ENCODE data around the gene SFXN1. TPM values are rescaled to one million over a fixed set of nuclear protein-coding genes. Genes with fewer than 3 reads are reported as not detected.
"Not testable (repeated sequence)": the region's sequence is repeated elsewhere in the genome, so short reads cannot be mapped to it uniquely, and the experiment has no call there.

SFXN1 gene
- total RNA-seq, 1 donor from 2014 or later = 84.3 TPM

DNA sequence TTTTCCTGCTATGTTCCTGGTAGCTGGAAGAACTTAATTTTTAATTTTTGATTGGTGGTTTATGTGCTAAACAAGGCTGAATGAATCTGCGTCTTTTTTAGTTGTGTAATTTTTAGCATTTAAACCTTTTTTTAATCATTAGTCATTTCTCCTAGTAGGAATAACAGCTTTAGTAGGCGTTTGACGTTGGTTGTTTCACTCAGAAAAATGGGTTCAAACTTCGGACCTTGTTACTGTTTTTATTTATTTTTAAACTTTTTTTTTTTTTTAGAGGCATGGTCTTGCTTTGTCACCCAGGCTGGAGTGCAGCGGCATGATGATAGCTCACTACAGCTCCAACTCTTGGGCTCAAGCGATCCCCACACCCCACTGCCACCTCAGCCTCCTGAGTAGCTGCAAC lies 12.9 kb downstream of the SFXN1 start:
- TF ChIP-seq, protein P1, sequence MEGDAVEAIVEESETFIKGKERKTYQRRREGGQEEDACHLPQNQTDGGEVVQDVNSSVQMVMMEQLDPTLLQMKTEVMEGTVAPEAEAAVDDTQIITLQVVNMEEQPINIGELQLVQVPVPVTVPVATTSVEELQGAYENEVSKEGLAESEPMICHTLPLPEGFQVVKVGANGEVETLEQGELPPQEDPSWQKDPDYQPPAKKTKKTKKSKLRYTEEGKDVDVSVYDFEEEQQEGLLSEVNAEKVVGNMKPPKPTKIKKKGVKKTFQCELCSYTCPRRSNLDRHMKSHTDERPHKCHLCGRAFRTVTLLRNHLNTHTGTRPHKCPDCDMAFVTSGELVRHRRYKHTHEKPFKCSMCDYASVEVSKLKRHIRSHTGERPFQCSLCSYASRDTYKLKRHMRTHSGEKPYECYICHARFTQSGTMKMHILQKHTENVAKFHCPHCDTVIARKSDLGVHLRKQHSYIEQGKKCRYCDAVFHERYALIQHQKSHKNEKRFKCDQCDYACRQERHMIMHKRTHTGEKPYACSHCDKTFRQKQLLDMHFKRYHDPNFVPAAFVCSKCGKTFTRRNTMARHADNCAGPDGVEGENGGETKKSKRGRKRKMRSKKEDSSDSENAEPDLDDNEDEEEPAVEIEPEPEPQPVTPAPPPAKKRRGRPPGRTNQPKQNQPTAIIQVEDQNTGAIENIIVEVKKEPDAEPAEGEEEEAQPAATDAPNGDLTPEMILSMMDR (conservative IDR thresholded peaks at IDR 0.05) = no peak
- Mint-ChIP-seq H3K27me3 (no peaks in the 10 kb centered on the region), H3K4me3 (no peak overlapping the region), H3K4me1 (ENCODE audit: unreplicated experiment) (peaks cover 8% of the 10 kb centered on the region), H3K9me3 (peaks cover 10% of the 10 kb centered on the region), H3K36me3 (peaks cover 67% of the 10 kb centered on the region), H3K27ac (no peak overlapping the region)
- DNase-seq (ENCODE audit: extremely low spot score, unreplicated experiment) = no peak

DNA sequence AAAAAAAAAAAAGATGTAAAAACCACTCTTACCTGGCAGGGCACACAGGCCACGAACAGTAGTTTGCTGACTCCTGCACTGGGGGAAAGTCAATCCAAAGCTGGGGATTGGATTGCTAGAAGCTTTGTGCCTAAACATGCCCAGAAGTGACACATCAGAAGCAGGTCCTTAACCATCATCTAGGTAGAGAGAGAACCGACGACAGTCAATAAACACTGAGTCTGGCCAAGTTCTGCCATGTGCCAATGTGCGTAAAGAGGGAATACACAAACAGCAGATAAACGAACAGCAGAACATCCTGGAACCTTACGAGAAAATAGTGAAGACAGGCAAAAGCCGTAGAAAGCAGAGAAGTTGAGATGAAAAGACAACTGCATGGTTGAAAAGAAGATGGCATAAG lies 14.9 kb downstream of the SFXN1 start:
- Mint-ChIP-seq H3K4me1 (ENCODE audit: unreplicated experiment) (peaks cover 4% of the 10 kb centered on the region), H3K9me3 (peaks cover 4% of the 10 kb centered on the region), H3K36me3 (peaks cover 57% of the 10 kb centered on the region), H3K27me3 (no peaks in the 10 kb centered on the region), H3K4me3 (no peak overlapping the region), H3K27ac (no peak overlapping the region)
- DNase-seq (ENCODE audit: extremely low spot score, unreplicated experiment) = no peak
- TF ChIP-seq, protein P1 (conservative IDR thresholded peaks at IDR 0.05) = no peak

DNA sequence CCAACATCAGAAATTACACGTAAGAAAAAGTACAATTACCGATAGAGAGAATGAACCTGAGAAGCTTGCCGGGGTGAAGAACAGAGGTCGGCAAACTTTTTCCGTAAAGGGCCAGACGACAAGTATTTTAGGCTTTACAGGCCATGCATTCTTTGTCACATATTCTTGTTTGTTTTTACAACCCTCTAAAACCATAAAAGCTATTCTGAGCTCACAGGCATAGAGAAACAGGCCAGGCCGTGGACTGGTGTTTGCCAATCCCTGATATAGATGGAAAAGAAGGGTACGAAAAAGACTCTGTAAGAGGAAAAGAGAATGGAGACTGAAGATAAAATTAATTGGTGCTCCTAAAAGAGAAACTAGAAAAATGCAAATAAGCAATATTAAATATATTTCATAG lies 15.4 kb downstream of the SFXN1 start:
- H3K4me1 Mint-ChIP-seq (ENCODE audit: unreplicated experiment) = peaks cover 4% of the 10 kb centered on the region
- peak overlapping the region; percentile 77 for H3K27ac Mint-ChIP-seq
- no peaks in the 10 kb centered on the region for H3K27me3 Mint-ChIP-seq
- DNase-seq (ENCODE audit: extremely low spot score, unreplicated experiment) = no peak
- TF ChIP-seq, protein P1 (conservative IDR thresholded peaks at IDR 0.05) = no peak
- H3K4me3 Mint-ChIP-seq = no peak overlapping the region
- peaks cover 4% of the 10 kb centered on the region for H3K9me3 Mint-ChIP-seq
- peaks cover 57% of the 10 kb centered on the region for H3K36me3 Mint-ChIP-seq

DNA sequence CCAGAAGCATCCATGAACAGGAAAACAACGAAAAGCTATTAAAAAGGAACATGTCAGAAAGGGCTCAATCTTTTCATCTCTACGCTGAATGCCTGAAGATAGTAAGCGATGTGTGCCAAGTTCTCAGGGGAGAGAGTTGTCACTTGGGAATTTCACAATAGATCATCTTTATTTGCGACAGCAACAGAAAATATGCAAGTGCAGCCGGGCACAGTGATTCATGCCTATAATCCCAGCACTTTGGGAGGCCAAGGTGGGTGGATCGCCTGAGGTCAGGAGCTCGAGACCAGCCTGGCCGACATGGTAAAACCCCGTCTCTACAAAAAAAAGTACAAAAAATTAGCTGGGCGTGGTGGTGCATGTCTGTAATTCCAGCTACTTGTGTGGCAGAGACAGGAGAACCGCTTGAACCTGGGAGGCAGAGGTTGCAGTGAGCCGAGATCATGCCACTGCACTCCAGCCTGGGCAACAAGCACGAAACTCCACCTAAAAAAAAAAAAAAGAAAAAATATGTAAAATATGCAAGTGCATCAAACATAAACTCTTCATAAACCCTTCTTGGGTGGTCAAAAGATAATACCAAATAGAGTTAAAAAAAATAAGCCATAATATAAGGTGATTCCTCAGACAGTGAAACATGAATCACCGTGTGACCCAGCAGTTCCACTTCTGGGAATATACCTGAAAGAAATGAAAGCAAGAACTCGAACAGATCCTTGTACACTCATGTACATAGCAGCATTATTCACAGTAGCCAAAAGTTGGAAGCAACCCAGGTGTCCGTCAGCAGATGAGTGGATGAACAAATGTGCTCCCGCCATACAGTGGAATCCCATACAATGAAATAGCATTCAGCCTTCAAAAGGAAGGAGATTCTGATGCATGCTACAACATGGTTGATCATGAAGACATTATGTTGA lies 16.2 kb downstream of the SFXN1 start:
- Mint-ChIP-seq H3K36me3 (peaks cover 55% of the 10 kb centered on the region), H3K27ac (peak overlapping the region; percentile 77), H3K27me3 (no peaks in the 10 kb centered on the region), H3K4me1 (ENCODE audit: unreplicated experiment) (peaks cover 4% of the 10 kb centered on the region), H3K4me3 (peak overlapping the region; percentile 54), H3K9me3 (peaks cover 4% of the 10 kb centered on the region)
- no peak for DNase-seq (ENCODE audit: extremely low spot score, unreplicated experiment)
- TF ChIP-seq, protein P1 (conservative IDR thresholded peaks at IDR 0.05) = no peak

DNA sequence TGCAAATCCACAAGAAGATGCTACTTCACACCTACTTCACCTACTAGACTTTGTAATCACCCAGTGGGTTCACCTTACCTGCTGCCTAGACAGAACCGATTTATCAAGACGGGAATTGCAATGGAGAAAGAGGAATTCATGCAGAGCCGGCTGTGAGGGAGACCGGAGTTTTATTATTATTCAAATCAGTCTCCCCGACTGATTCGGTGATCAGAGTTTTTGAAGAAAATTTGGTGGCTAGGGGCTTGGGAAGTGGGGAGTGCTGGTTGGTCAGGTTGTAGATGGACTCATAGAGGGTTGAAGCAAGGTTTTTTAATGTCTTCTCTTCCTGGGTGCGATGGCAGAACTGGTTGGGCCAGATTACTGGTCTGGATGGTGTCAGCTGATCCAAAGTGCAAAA lies 23.4 kb downstream of the SFXN1 start:
- H3K27me3 Mint-ChIP-seq = no peaks in the 10 kb centered on the region

DNA sequence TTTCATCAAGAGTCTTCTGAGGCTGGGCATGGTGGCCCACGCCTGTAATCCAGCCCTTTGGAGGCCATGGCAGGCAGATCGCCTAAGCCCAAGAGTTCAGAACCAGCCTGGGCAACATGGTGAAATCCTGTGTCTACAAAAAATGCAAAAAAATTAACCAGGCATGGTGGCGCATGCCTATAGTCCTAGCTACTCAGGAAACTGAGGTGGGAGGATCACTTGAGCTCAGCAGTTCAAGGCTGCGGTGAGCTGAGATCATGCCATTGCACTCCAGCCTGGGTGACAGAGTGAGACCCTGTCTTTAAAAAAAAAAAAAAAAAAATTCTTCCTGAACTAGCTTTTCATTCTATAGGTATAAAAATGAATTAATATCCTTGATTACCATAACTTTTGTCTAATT lies 29.3 kb downstream of the SFXN1 start:
- not testable (repeated sequence) for DNase-seq (ENCODE audit: extremely low spot score, unreplicated experiment); H3K9me3 Mint-ChIP-seq; H3K27ac Mint-ChIP-seq; H3K4me1 Mint-ChIP-seq (ENCODE audit: unreplicated experiment); H3K4me3 Mint-ChIP-seq; H3K27me3 Mint-ChIP-seq
- peaks cover 38% of the 10 kb centered on the region for H3K36me3 Mint-ChIP-seq

More for the DNA sequence above, 23.4 kb downstream of the SFXN1 start:
- TF ChIP-seq, protein P1 (conservative IDR thresholded peaks at IDR 0.05) = no peak
- H3K4me1 Mint-ChIP-seq (ENCODE audit: unreplicated experiment) = peaks cover 8% of the 10 kb centered on the region
- peak overlapping the region; percentile 23 for H3K4me3 Mint-ChIP-seq
- H3K27ac Mint-ChIP-seq = peak overlapping the region; percentile 61
- peaks cover 50% of the 10 kb centered on the region for H3K36me3 Mint-ChIP-seq
- no peak for DNase-seq (ENCODE audit: extremely low spot score, unreplicated experiment)
- H3K9me3 Mint-ChIP-seq = no peaks in the 10 kb centered on the region

Data from type B pancreatic cell (in vitro differentiated cells).